Prostate gland (tissue), 2 donors: Measurements from ENCODE around the gene RNU1-3. TPM values are rescaled to one million over a fixed set of nuclear protein-coding genes. Genes with fewer than 3 reads are reported as not detected.
"Not testable (repeated sequence)": the region's sequence is repeated elsewhere in the genome, so short reads cannot be mapped to it uniquely, and the experiment has no call there.

Experiments used
- DNase-seq: peaks from one replicate; pipeline ENCODE4 v3.0.0-alpha.2; 2019; ENCODE audit warnings: low spot score
- H3K27ac ChIP-seq, 2 donors: fragments of 200-600 bp; sonication (generic); 2 replicates each; pipeline ENCODE4 v1.5.1; 2017 to 2019
- H3K27me3 ChIP-seq: fragments of 200-600 bp; sonication (generic); replicated peaks from 2 replicates; pipeline ENCODE4 v1.5.1; 2019; ENCODE audit not compliant: insufficient read depth
- H3K36me3 ChIP-seq, 2 donors: fragments of 200-600 bp; sonication (generic); 1 replicate in 1 of 2; 2 replicates in 1 of 2; pipeline versions ENCODE4 v1.5.1 to v1.8.1; 2017 to 2019
- H3K4me1 ChIP-seq: fragments of 200-600 bp; sonication (generic); replicated peaks from 2 replicates; pipeline ENCODE4 v1.5.1; 2019
- H3K4me3 ChIP-seq, 2 donors: fragments of 200-600 bp; sonication (generic); 2 replicates each; pipeline ENCODE4 v1.5.1; 2017 to 2019
- H3K9me3 ChIP-seq: fragments of 200-600 bp; sonication (generic); 2 replicates; pipeline ENCODE4 v1.5.1; 2017
- CTCF ChIP-seq, 4 experiments: fragments of 200-600 bp in 2 of 4; fragments of 450-650 bp in 2 of 4; sonication (generic) in 2 of 4; IDR thresholded peaks; 1 replicate in 3 of 4; 2 replicates in 1 of 4; pipeline ENCODE4 v1.5.1; 2016 to 2019; ENCODE audit warnings: antibody characterized with exemption in 4 of 4, mild to moderate bottlenecking in 2 of 4, moderate library complexity in 2 of 4
- WGBS: methylation state at CpG from one replicate; pipeline ENCODE4 v1.1.5; 2018; 5-methylcytosine and 5-hydroxymethylcytosine counted together
- intact Hi-C: fragments of 100-400 bp; cut with DNase I; formaldehyde crosslinking; loops from one replicate; pipeline ENCODE4 v1.14.2; 2022
- total RNA-seq, 2 donors: library from RNA; depleted of rRNA; stranded (reverse); fragments of >200 nt; gene quantifications; one replicate each; pipeline ENCODE4 v1.1.0, GENCODE V29; 2016

RNU1-3 gene
- total RNA-seq = under 1 TPM; under 0.01 TPM

GRCh38 chr1:16666502-16667413 is at the start of gene RNU1-3:
Gene RNU1-3 (minus strand): TSS chr1:16666948.
- H3K9me3 ChIP-seq, DNase-seq, H3K36me3 ChIP-seq, H3K4me1 ChIP-seq, H3K27ac ChIP-seq, H3K4me3 ChIP-seq, intact Hi-C loops, H3K27me3 ChIP-seq: not testable (repeated sequence)
- WGBS = no CpG with 5 or more reads among the region's 45 CpGs

GRCh38 chr1:16713480-16713879 is 46.7 kb upstream of the RNU1-3 start:
- H3K4me3 ChIP-seq, H3K27me3 ChIP-seq, H3K36me3 ChIP-seq, intact Hi-C loops, H3K4me1 ChIP-seq, H3K9me3 ChIP-seq, DNase-seq, H3K27ac ChIP-seq: not testable (repeated sequence)
- 64% methylated on average over 4 of the region's 10 CpGs for WGBS

- H3K27me3 ChIP-seq, H3K9me3 ChIP-seq, H3K4me1 ChIP-seq, H3K4me3 ChIP-seq, intact Hi-C loops, DNase-seq, H3K36me3 ChIP-seq, H3K27ac ChIP-seq: not testable (repeated sequence)
- WGBS = 90% methylated on average over 3 of the region's 6 CpGs
These were observed 46.2 kb upstream of the RNU1-3 start for GRCh38 chr1:16712984-16713383.

- H3K27ac ChIP-seq, H3K4me1 ChIP-seq, H3K36me3 ChIP-seq, H3K4me3 ChIP-seq, H3K9me3 ChIP-seq, H3K27me3 ChIP-seq, intact Hi-C loops, DNase-seq: not testable (repeated sequence)
- WGBS = 69% methylated on average over 14 of the region's 14 CpGs
These were observed 45.8 kb upstream of the RNU1-3 start for GRCh38 chr1:16712582-16712981.

GRCh38 chr1:16712131-16712530 is 45.4 kb upstream of the RNU1-3 start:
- H3K36me3 ChIP-seq, H3K27me3 ChIP-seq, H3K9me3 ChIP-seq, intact Hi-C loops, DNase-seq, H3K4me1 ChIP-seq, H3K4me3 ChIP-seq, H3K27ac ChIP-seq: not testable (repeated sequence)
- 81% methylated on average over 4 of the region's 5 CpGs for WGBS

GRCh38 chr1:16710618-16711017 is 43.9 kb upstream of the RNU1-3 start:
- DNase-seq, H3K27ac ChIP-seq, H3K36me3 ChIP-seq, H3K9me3 ChIP-seq, intact Hi-C loops, H3K4me3 ChIP-seq, H3K27me3 ChIP-seq, H3K4me1 ChIP-seq: not testable (repeated sequence)
- 86% methylated on average over 8 of the region's 13 CpGs for WGBS

GRCh38 chr1:16709659-16710087 is 42.9 kb upstream of the RNU1-3 start:
- 28% methylated on average over 2 of the region's 3 CpGs for WGBS
- intact Hi-C loops, H3K9me3 ChIP-seq, DNase-seq, H3K4me1 ChIP-seq, H3K27ac ChIP-seq, H3K4me3 ChIP-seq, H3K36me3 ChIP-seq, H3K27me3 ChIP-seq: not testable (repeated sequence)
- peak in 2 of 4 experiments; percentile 48 to 62 for TF ChIP-seq CTCF (IDR thresholded peaks at IDR 0.05)

- H3K27ac ChIP-seq, H3K36me3 ChIP-seq, H3K4me1 ChIP-seq, H3K4me3 ChIP-seq, H3K27me3 ChIP-seq, H3K9me3 ChIP-seq, intact Hi-C loops, DNase-seq: not testable (repeated sequence)
- WGBS = no CpG with 5 or more reads among the region's 6 CpGs
These were observed 42.0 kb upstream of the RNU1-3 start for GRCh38 chr1:16708704-16709103.
